DOHH2 (cell line): Measurements from ENCODE around the gene CNGB1.

Source experiments
- H3F3A ChIP-seq: fragments of 200-600 bp; sonication (generic), shearing (Covaris generic); 2 replicates; pipeline ENCODE4 v1.6.0; 2016; ENCODE audit warnings: antibody characterized with exemption, mild to moderate bottlenecking; ENCODE audit not compliant: control insufficient read depth, insufficient read depth
- H3K27ac ChIP-seq: fragments of 200-600 bp; sonication (generic); 2 replicates; pipeline ENCODE4 v1.5.1; 2014; ENCODE audit warnings: low read depth, mild to moderate bottlenecking, low read length, moderate library complexity
- H3K27me3 ChIP-seq: fragments of 200-600 bp; sonication (generic); 2 replicates; pipeline ENCODE4 v1.6.1; 2014; ENCODE audit warnings: mild to moderate bottlenecking, low read length, mixed read lengths; ENCODE audit not compliant: control insufficient read depth
- H3K36me3 ChIP-seq: fragments of 200-600 bp; sonication (generic); 2 replicates; pipeline ENCODE4 v1.6.1; 2014; ENCODE audit warnings: mild to moderate bottlenecking, low read length, moderate library complexity, mixed read lengths; ENCODE audit not compliant: control insufficient read depth
- H3K4me1 ChIP-seq: fragments of 200-600 bp; sonication (generic); 2 replicates; pipeline ENCODE4 v1.6.1; 2014; ENCODE audit warnings: mild to moderate bottlenecking, low read length, mixed read lengths; ENCODE audit not compliant: control insufficient read depth
- H3K4me2 ChIP-seq: fragments of 200-600 bp; sonication (generic); 2 replicates; pipeline ENCODE4 v1.6.0; 2014; ENCODE audit warnings: mild to moderate bottlenecking, low read length, moderate library complexity
- H3K4me3 ChIP-seq: fragments of 200-600 bp; sonication (generic); 2 replicates; pipeline ENCODE4 v1.5.1; 2014; ENCODE audit warnings: mild to moderate bottlenecking, low read length, mixed read lengths
- H3K79me2 ChIP-seq: fragments of 200-600 bp; sonication (generic); 2 replicates; pipeline ENCODE4 v1.6.1; 2014; ENCODE audit warnings: mild to moderate bottlenecking, low read length, mixed read lengths; ENCODE audit not compliant: control insufficient read depth
- H3K9me2 ChIP-seq: fragments of 200-600 bp; sonication (generic); replicated peaks from 2 replicates; pipeline ENCODE4 v1.6.1; 2014; ENCODE audit warnings: mild to moderate bottlenecking, low read length, mixed read lengths; ENCODE audit not compliant: control insufficient read depth
- H3K9me3 ChIP-seq: fragments of 200-600 bp; sonication (generic); 2 replicates; pipeline ENCODE4 v1.6.1; 2014; ENCODE audit warnings: antibody characterized with exemption, low read length, mixed read lengths; ENCODE audit not compliant: control insufficient read depth, insufficient read depth
- H4K20me1 ChIP-seq: fragments of 200-600 bp; sonication (generic); 2 replicates; pipeline ENCODE4 v1.6.0; 2014; ENCODE audit warnings: low read depth, mild to moderate bottlenecking, antibody characterized with exemption, low read length, moderate library complexity; ENCODE audit not compliant: control insufficient read depth, insufficient read depth
- CTCF ChIP-seq: fragments of 200-600 bp; sonication (generic); IDR thresholded peaks from one replicate; pipeline ENCODE4 v1.5.1; 2014; ENCODE audit warnings: antibody characterized with exemption, mild to moderate bottlenecking, low read depth, low read length; ENCODE audit not compliant: poor library complexity, severe bottlenecking
- EZH2phosphoT487 ChIP-seq: fragments of 200-600 bp; sonication (generic); IDR thresholded peaks from 2 replicates; pipeline ENCODE4 v1.6.1; 2017; ENCODE audit warnings: borderline replicate concordance, mild to moderate bottlenecking, antibody characterized with exemption, low read length, moderate library complexity, mixed read lengths

Gene CNGB1

GRCh38 chr16:57966204-57966771 lies 4.6 kb downstream of the CNGB1 start:
- Histone ChIP-seq H3K27me3 (peaks cover 4% of the 10 kb centered on the region), H3K4me1 (no peaks in the 10 kb centered on the region), H4K20me1 (no peaks in the 10 kb centered on the region; the same call in 1 of the 2 replicates), H3K79me2 (no peaks in the 10 kb centered on the region), H3K4me2 (no peak overlapping the region), H3K4me3 (no peak overlapping the region), H3K27ac (no peak overlapping the region), H3K36me3 (no peaks in the 10 kb centered on the region), H3K9me2 (no peaks in the 10 kb centered on the region), H3F3A (no peaks in the 10 kb centered on the region), H3K9me3 (no peaks in the 10 kb centered on the region)
- TF ChIP-seq CTCF (no peak), EZH2phosphoT487 (no peak)

GRCh38 chr16:57964157-57964700 lies 6.7 kb downstream of the CNGB1 start:
- no peak overlapping the region for H3K4me2 ChIP-seq
- H3K79me2 ChIP-seq = no peaks in the 10 kb centered on the region
- H3K9me2 ChIP-seq = no peaks in the 10 kb centered on the region
- H3K4me1 ChIP-seq = no peaks in the 10 kb centered on the region
- no peaks in the 10 kb centered on the region for H3K36me3 ChIP-seq
- H3K4me3 ChIP-seq = no peak overlapping the region
- H4K20me1 ChIP-seq = no peaks in the 10 kb centered on the region; the same call in 1 of the 2 replicates
- no peaks in the 10 kb centered on the region for H3F3A ChIP-seq
- H3K27ac ChIP-seq = no peak overlapping the region
- H3K9me3 ChIP-seq = no peaks in the 10 kb centered on the region
- H3K27me3 ChIP-seq = no peaks in the 10 kb centered on the region
- no peak for TF ChIP-seq CTCF

GRCh38 chr16:57962756-57963155 lies 8.2 kb downstream of the CNGB1 start:
- no peaks in the 10 kb centered on the region for H3K27me3 ChIP-seq
- H4K20me1 ChIP-seq = no peaks in the 10 kb centered on the region; the same call in 1 of the 2 replicates
- H3K4me2 ChIP-seq = no peak overlapping the region
- no peak overlapping the region for H3K27ac ChIP-seq
- TF ChIP-seq EZH2phosphoT487 (no peak), CTCF (no peak)
- H3K9me3 ChIP-seq = no peaks in the 10 kb centered on the region
- no peaks in the 10 kb centered on the region for H3K36me3 ChIP-seq
- H3K79me2 ChIP-seq = no peaks in the 10 kb centered on the region
- no peaks in the 10 kb centered on the region for H3K4me1 ChIP-seq
- no peaks in the 10 kb centered on the region for H3F3A ChIP-seq
- no peak overlapping the region for H3K4me3 ChIP-seq
- H3K9me2 ChIP-seq = no peaks in the 10 kb centered on the region
